ENCODE results near the gene ARMH4.

DNA sequence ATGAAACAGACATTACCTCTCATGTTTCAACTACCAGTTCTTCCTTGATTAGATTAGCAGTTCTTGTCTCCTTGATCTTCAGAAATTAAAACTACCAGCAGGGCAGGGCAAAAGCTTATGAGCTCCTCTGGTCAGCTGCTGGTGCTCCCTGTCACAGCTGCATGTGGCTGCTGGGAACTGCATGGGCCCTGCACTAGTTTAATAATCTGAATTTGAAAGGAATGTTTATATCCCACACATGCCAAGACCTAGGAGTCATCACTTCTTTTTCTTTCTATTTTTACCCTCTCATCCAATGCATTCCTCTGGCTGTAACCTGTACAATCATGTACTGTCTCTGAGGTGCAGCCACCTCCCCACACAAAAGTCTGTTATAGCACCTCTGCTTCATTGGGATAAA lies 73.9 kb downstream of the ARMH4 start:
- TF ChIP-seq, protein P1, sequence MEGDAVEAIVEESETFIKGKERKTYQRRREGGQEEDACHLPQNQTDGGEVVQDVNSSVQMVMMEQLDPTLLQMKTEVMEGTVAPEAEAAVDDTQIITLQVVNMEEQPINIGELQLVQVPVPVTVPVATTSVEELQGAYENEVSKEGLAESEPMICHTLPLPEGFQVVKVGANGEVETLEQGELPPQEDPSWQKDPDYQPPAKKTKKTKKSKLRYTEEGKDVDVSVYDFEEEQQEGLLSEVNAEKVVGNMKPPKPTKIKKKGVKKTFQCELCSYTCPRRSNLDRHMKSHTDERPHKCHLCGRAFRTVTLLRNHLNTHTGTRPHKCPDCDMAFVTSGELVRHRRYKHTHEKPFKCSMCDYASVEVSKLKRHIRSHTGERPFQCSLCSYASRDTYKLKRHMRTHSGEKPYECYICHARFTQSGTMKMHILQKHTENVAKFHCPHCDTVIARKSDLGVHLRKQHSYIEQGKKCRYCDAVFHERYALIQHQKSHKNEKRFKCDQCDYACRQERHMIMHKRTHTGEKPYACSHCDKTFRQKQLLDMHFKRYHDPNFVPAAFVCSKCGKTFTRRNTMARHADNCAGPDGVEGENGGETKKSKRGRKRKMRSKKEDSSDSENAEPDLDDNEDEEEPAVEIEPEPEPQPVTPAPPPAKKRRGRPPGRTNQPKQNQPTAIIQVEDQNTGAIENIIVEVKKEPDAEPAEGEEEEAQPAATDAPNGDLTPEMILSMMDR (IDR thresholded peaks at IDR 0.05): no peak
- no peak for TF ChIP-seq POLR2A (IDR thresholded peaks at IDR 0.05)
